Peyer's patch (tissue), 4 donors: ENCODE results near the gene HTR6.

Source experiments
- POLR2A ChIP-seq, 2 donors: fragments of 450-650 bp; IDR thresholded peaks; one replicate each; pipeline ENCODE4 v1.5.1; 2017; ENCODE audit warnings: antibody characterized with exemption in 2 of 2, mild to moderate bottlenecking in 2 of 2, moderate library complexity in 2 of 2
- TF ChIP-seq, protein P1 (sequence below), 6 experiments: fragments of 450-650 bp in 4 of 6; fragments of 200-600 bp in 2 of 6; sonication (generic) in 1 of 6; IDR thresholded peaks; one replicate each; pipeline ENCODE4 v1.5.1; 2017 to 2019; ENCODE audit warnings: antibody characterized with exemption in 6 of 6, mild to moderate bottlenecking in 3 of 6, moderate library complexity in 1 of 6

DNA sequence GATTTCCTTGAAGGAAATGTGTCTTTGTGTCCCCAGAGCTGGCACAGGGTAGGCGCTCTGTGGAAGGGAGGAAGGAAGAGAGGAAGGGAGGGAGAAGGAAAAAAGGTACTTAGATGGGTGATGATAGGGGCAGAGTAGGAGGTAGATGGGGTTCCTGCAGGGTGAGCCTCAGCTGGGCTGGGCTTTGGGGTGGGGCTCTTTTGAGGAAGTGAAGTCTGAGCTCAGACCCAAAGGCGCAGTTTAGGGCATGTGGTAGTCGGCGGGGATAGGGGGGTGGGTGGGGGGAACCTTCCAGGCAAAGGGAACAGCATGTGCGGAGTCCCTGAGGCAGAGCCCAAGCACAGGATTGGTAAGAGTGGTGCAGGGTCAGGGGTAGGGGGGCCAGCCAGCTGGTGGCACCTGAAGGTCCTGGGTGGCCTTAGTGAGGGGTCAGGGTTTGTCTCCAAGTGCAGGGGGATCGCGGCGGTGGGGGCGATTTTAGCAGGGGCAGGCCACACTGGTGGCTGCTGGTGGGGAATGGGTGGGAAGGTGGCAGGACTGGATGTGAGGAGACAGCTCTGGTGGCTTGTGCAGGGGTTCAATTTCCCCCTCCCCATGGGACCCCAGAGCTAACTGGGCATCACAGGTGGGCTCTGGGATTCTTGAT, 8.4 kb upstream of the HTR6 start:
- TF ChIP-seq, protein P1, sequence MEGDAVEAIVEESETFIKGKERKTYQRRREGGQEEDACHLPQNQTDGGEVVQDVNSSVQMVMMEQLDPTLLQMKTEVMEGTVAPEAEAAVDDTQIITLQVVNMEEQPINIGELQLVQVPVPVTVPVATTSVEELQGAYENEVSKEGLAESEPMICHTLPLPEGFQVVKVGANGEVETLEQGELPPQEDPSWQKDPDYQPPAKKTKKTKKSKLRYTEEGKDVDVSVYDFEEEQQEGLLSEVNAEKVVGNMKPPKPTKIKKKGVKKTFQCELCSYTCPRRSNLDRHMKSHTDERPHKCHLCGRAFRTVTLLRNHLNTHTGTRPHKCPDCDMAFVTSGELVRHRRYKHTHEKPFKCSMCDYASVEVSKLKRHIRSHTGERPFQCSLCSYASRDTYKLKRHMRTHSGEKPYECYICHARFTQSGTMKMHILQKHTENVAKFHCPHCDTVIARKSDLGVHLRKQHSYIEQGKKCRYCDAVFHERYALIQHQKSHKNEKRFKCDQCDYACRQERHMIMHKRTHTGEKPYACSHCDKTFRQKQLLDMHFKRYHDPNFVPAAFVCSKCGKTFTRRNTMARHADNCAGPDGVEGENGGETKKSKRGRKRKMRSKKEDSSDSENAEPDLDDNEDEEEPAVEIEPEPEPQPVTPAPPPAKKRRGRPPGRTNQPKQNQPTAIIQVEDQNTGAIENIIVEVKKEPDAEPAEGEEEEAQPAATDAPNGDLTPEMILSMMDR (IDR thresholded peaks at IDR 0.05) = no peak
- no peak for TF ChIP-seq POLR2A (IDR thresholded peaks at IDR 0.05)
